Duodenal mucosa (tissue), 2 donors: Measurements from ENCODE around the gene CRELD2.

Experiments used
- H3K27ac ChIP-seq: one replicate; pipeline ENCODE4 v1.7.0; 2013; ENCODE audit warnings: low read depth, low read length
- H3K27me3 ChIP-seq, 2 donors: one replicate each; pipeline ENCODE4 v1.7.0; 2013; ENCODE audit warnings: low read length in 2 of 2, control low read depth in 1 of 2; ENCODE audit not compliant: insufficient read depth in 2 of 2, control insufficient read depth in 1 of 2
- H3K36me3 ChIP-seq, 2 donors: one replicate each; pipeline ENCODE4 v1.7.0; 2013; ENCODE audit warnings: low read length in 2 of 2, control low read depth in 1 of 2; ENCODE audit not compliant: insufficient read depth in 2 of 2, control insufficient read depth in 1 of 2
- H3K4me1 ChIP-seq, 2 donors: one replicate each; pipeline ENCODE4 v1.7.0; 2013; ENCODE audit warnings: low read length in 2 of 2, control low read depth in 1 of 2; ENCODE audit not compliant: insufficient read depth in 2 of 2, control insufficient read depth in 1 of 2
- H3K4me3 ChIP-seq, 2 donors: one replicate each; pipeline ENCODE4 v1.7.0; 2013; ENCODE audit warnings: low read length in 2 of 2, low read depth in 1 of 2
- H3K9ac ChIP-seq, 2 donors: one replicate each; pipeline ENCODE4 v1.7.0; 2013; ENCODE audit warnings: low read length in 2 of 2, low read depth in 1 of 2
- H3K9me3 ChIP-seq, 2 donors: one replicate each; pipeline ENCODE4 v1.7.0; 2013; ENCODE audit warnings: low read length in 2 of 2, control low read depth in 1 of 2; ENCODE audit not compliant: control insufficient read depth in 1 of 2

The CRELD2 gene

GRCh38 chr22:49929211-49929979 is 11.0 kb downstream of the CRELD2 start:
- Histone ChIP-seq H3K9me3 (no peaks in the 10 kb centered on the region), H3K27ac (no peak overlapping the region), H3K4me3 (peak overlapping the region in 1 of 2 donors; percentile 28), H3K9ac (no peak overlapping the region), H3K27me3 (no peaks in the 10 kb centered on the region), H3K36me3 (peaks cover 0 to 8% of the 10 kb centered on the region in 2 donors), H3K4me1 (peaks cover 19 to 26% of the 10 kb centered on the region in 2 donors)

- Histone ChIP-seq H3K27me3 (no peaks in the 10 kb centered on the region), H3K9ac (peak overlapping the region in 1 of 2 donors; percentile 2), H3K9me3 (no peaks in the 10 kb centered on the region), H3K4me1 (peaks cover 24 to 32% of the 10 kb centered on the region in 2 donors), H3K4me3 (peak overlapping the region in 1 of 2 donors; percentile 28), H3K27ac (no peak overlapping the region), H3K36me3 (peaks cover 0 to 7% of the 10 kb centered on the region in 2 donors)
Observed at GRCh38 chr22:49929994-49930575, 11.7 kb downstream of the CRELD2 start.

DNA sequence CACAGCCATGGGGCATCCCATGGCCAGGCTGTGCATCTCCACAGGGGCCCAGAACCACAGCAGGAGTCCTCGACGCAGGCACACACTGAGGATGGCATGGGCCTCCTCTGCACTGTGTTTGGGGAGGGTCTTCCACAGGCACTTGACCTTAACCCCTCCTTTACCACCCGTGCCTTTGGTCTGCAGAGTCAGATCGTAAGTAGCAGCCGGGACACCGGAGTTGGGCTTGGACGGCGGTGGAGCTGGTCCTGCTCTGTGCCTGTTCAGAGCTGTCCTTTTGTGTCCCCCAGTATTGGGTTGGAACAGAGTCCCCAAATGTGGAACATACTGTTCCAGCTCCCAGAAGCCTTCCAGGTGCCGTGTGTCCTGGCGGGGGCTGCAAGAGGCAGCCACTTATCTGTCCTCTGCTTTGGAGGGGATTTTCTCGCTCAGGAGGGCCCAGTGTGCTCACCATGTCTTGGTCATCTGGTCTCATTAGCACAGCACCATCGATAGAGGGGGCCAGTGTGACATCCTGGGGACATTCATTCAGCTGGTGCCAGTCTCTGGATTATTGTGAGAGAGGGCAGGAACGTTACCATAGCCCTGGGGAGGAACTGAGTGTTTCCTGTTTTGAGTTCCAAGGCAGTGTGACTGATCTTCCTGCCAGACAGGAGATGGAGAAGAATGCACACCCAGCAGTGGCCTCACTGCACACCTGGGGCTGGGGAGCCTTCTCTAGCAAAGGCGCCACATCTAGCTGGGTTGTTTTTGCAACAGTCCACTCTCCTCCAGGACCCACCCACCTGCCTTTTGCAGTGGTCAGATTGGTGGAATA is 12.4 kb downstream of the CRELD2 start:
- H3K9me3 ChIP-seq: no peaks in the 10 kb centered on the region
- peaks cover 23 to 32% of the 10 kb centered on the region in 2 donors for H3K4me1 ChIP-seq
- H3K36me3 ChIP-seq: peaks cover 0 to 7% of the 10 kb centered on the region in 2 donors
- H3K27me3 ChIP-seq: no peaks in the 10 kb centered on the region
- H3K9ac ChIP-seq: peak overlapping the region in 1 of 2 donors; percentile 2
- no peak overlapping the region for H3K27ac ChIP-seq
- no peak overlapping the region for H3K4me3 ChIP-seq

DNA sequence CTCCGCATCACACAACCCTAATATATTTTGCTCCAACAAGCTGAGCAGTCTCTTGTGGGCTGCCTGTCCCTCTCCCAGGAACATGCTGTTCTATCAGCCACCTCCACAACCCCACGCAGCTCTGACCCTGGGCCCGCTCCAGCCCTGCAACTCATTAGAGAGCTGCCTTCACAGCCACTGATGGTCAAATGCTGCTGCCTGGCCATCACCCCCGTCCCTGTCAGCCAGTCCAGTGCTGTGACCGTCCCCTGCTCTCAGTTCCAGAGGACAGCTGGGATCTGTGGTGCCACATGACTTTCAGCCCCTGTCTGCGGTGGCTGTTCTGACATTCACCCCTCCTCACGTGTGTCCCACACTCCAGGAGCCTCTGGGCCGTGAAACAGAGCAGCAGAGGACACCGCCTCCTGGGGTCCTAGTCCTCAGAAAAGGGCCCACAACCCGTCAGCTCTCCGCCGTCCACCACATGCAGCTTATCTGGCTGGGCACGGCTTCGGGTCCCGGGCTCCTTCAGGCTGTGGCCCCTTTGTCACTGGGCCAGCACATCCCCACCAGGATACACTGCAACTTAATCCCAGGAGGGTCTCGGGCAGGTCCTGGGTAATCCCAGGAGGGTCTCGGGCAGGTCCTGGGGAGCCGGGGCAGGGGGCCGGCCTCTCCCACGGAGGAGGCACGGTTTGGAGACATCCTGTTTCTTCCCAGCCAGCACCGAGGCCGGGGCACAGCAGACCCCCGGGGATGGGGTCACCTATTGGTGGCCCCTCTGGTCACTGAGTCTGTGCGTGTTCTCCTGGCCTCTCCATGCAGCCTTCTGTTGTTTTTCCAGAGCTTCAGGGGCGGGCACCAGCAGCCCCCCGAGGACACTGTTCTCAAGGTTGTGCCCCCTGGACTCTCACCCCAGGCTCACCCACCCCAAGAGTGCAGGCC is 15.1 kb downstream of the CRELD2 start:
- Histone ChIP-seq H3K9me3 (no peaks in the 10 kb centered on the region), H3K9ac (peak overlapping the region in 1 of 2 donors; percentile 70), H3K4me3 (no peak overlapping the region), H3K36me3 (no peaks in the 10 kb centered on the region), H3K27ac (peak overlapping the region; percentile 84), H3K27me3 (no peaks in the 10 kb centered on the region), H3K4me1 (peaks cover 32 to 36% of the 10 kb centered on the region in 2 donors)

GRCh38 chr22:49934160-49934890 is 15.9 kb downstream of the CRELD2 start:
- Histone ChIP-seq H3K4me3 (peak overlapping the region; percentile 48 to 60), H3K36me3 (no peaks in the 10 kb centered on the region), H3K9ac (peak overlapping the region; percentile 33 to 70), H3K4me1 (peaks cover 32 to 36% of the 10 kb centered on the region in 2 donors), H3K27ac (peak overlapping the region; percentile 84), H3K27me3 (no peaks in the 10 kb centered on the region), H3K9me3 (no peaks in the 10 kb centered on the region)

DNA sequence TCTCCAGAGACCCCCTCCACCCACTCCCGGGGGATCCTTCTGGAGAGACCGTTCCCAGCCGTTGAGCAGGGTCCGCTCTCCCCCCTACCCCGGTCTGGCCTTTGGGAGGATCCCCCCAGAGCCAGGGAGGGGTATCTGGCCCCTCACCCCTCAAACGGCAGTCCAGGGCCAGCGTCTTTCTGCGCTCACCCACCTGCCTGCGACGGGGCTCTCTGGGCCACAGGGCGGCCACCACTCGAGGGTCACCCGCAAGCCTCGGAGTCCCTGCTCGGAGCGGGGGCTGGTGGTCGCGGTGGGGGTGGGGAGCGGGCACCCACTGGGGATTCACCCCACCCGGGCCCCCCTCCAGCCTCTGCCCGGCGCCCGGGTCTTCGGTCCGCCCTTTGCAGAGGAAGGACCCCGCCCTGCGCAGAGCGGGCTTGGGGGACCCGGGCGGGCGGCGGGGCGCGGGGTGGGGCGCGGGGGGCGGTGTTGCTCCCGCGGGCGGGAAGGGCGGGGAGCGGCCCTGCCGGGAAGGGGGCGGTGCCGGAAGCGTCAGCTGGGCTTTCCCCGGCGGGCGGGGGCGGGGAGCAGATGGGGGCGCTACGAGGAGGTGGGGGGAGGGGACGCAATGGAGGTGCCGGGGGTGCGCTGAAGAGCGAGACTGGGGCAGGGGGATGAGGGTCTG is 16.6 kb downstream of the CRELD2 start:
- Histone ChIP-seq H3K4me3 (peak overlapping the region; percentile 48 to 60), H3K9me3 (no peaks in the 10 kb centered on the region), H3K27ac (peak overlapping the region; percentile 84), H3K9ac (peak overlapping the region in 1 of 2 donors; percentile 70), H3K27me3 (no peaks in the 10 kb centered on the region), H3K4me1 (peaks cover 27 to 32% of the 10 kb centered on the region in 2 donors), H3K36me3 (no peaks in the 10 kb centered on the region)

GRCh38 chr22:49935561-49935960 is 17.1 kb downstream of the CRELD2 start:
- Histone ChIP-seq H3K27me3 (no peaks in the 10 kb centered on the region), H3K4me1 (peaks cover 26 to 32% of the 10 kb centered on the region in 2 donors), H3K4me3 (no peak overlapping the region), H3K27ac (no peak overlapping the region), H3K9me3 (no peaks in the 10 kb centered on the region), H3K36me3 (no peaks in the 10 kb centered on the region), H3K9ac (no peak overlapping the region)

DNA sequence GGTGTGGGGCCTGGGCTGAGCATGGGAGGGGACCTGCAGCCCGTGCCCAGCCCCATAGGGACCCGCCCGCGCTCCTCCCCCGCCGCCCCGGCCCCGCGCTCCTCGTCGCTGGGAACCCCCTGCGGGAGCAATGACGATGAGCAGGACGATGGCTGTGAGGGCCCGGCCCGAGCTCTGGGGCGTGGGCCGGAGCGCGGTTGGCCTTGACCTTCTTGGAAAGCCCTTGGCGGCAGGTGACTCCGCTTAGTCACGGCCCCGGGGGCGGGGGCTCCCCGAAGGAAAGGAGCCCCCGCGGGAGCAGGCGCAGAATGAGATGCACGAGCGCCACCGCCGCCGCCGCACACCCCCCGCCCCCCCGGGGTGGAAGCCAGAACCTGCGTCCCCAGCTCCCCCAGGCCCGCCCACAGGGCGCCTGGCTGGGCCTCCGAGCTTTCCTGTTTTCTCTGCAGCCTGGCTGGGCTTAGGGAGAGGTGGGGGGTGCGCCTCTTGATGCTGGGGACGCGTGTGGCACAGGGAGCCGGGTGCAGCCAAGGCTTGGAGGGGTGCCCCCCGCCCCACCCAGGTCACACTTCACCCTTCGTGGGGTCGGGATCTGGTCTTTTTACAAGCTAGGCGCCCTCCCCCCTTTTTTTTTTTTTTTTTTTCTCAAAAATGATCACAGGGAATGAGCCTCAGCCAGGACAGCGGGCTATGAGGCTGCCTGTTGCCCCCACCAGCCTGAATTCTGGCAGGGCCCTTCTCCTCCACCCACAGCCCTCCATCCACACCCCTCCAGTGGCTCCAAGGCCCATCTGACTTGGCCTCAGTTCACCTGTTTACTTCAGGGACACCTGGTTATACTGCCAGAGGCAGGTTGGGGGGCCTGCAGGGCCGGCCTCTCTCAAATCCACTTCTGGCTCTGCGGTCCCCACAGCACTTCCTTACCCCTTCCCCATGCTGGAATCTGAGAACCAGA is 17.9 kb downstream of the CRELD2 start:
- no peaks in the 10 kb centered on the region for H3K36me3 ChIP-seq
- no peaks in the 10 kb centered on the region for H3K9me3 ChIP-seq
- H3K4me1 ChIP-seq: peaks cover 22 to 32% of the 10 kb centered on the region in 2 donors
- peak overlapping the region; percentile 15 to 21 for H3K4me3 ChIP-seq
- peak overlapping the region in 1 of 2 donors; percentile 10 for H3K9ac ChIP-seq
- peak overlapping the region; percentile 32 for H3K27ac ChIP-seq
- H3K27me3 ChIP-seq: no peaks in the 10 kb centered on the region
